NCI-H146 (cell line): ENCODE measurements around the gene PTGIR.
A peak's percentile ranks its signal among the peaks of the same experiment; 100 is the strongest.

Source experiments
- DNase-seq: peaks from one replicate; lab custom pipeline; 2025; lab: John Stamatoyannopoulos, UW

PTGIR gene

GRCh38 chr19:46600384-46601317, 24.2 kb downstream of the PTGIR start:
- peak; percentile 97 for DNase-seq

DNA sequence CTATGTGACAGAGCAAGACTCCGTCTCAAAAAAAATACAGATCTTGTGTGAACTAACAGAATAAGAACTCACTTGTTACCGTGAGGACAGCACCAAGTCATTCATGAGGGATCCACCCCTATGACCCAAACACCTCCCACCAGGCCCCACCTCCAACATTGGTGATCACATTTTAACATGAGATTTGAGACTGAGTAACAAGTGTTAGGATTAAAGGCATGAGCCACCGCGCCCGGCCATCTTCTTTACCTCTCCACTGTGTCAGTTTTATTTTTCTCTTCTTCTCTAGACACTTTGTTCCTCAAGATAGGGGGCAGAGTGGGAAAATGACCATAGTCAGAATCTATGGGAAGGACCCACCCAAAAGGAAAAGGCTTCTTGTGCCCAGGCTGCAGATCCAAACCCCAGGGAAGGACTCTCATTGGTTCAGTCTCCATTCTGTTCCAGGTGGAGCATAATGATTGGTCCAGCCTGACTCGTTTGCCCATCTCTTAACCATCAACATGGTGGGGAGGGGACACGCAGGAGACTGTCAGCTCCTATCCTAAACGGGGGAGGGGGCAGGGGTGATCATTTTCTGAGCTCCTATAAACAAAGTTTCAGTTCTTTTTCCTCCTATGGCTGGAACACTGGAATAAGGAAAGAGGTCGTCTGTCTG, 25.0 kb downstream of the PTGIR start:
- DNase-seq = peak; percentile 34

- DNase-seq = no peak
These were observed 26.4 kb downstream of the PTGIR start for GRCh38 chr19:46598372-46598917.

DNA sequence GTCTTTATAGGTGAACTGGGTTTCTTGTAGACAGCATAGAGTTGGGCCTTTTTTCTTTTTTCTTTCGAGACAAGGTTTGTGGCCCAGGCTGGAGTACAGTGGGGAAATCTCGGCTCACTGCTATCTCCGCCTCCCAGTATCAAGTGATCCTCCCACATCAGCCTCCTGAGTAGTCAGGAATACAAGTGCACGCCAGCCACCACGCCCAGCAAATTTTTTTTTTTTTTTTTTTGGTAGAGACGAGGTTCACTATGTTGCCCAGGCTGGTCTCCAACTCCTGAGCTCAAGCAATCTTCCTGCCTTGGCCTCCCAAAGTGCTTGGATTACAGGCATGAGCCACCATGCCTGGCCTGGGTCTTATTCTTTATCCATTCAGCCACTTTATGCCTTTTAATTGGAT, 28.9 kb downstream of the PTGIR start:
- no peak for DNase-seq

DNA sequence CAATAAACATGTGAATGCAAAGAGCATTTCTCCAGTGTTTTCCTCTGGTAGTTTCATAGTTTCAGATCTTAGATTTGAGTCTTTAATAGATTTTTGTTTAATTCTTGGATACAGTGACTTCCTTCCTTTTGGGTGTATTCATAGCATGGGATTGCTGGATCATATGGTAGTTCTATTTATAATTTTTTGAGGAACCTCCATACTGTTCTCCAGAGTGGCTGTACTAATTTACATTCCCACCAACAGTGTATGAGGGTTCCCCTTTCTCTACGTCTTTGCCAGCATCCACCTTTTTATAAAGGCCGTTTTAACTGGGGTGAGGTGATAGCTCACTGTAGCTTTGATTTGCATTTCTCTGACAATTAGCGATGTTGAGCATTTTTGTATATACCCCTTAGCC, 33.0 kb downstream of the PTGIR start:
- no peak for DNase-seq

GRCh38 chr19:46591254-46591653, 33.6 kb downstream of the PTGIR start:
- DNase-seq = no peak

DNA sequence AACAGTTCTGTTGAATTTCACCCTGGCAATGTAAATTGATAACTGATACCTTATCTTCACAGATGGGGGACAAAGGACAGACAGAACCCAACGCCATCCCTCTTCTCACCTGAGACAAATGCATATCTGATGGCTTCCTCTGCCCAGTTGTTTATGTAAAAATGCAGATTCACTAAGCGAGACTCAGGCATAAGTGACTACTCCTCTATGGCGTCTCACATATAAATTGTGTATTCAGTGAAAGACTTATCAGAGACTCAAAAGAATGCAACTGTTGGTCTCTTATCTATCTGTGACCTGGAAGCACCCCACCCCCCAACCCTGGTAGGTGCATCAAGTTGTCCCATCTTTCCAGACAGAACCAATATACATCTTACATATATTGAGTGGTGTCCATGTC, 37.0 kb downstream of the PTGIR start:
- no peak for DNase-seq

DNA sequence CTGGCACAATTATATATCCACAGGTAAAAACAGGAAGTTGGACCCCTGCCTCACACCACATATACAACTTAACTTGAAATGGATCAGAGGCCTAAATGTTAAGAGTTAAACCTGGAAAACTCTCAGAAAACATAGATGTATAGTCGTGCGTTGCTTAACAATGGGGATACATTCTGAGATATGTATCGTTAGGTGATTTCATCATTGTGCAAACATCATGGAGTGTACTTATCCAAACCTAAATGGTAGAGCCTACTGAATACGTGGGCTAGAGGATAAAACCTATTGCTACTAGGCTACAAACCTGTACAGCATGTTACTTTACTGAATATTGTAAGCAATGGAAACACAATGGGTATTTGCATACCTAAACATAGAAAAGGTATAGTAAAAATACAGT, 38.6 kb downstream of the PTGIR start:
- no peak for DNase-seq

GRCh38 chr19:46585539-46585938, 39.4 kb downstream of the PTGIR start:
- DNase-seq = no peak

- DNase-seq = no peak
These were observed 44.6 kb downstream of the PTGIR start for GRCh38 chr19:46580247-46580646.

DNA sequence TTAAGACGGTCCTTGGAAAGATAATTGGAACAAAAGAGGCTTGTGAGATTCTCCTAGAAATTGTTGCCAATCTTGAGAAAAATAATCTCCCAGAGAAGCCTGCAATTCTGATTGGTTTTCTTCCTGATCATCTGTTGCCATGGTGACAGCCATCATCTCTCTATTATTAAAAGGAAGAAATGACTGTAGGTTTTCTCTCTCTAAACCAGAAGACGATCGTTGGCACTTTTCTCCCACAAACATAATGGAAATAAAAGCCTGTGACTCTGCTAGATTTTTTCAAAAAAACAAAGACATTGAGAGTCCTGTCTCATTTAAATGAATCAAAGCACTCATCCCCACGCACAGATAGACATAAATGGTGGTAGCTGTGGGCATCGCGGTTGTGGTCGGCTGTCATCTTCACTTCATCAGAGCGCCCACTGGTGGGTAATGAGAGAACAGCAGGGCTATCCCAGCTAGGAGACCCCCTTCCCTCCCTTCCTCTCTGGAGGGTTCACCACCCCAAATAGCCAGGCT, 45.5 kb downstream of the PTGIR start:
- no peak for DNase-seq

- no peak for DNase-seq
These were observed 46.4 kb downstream of the PTGIR start for GRCh38 chr19:46578450-46578849.

DNA sequence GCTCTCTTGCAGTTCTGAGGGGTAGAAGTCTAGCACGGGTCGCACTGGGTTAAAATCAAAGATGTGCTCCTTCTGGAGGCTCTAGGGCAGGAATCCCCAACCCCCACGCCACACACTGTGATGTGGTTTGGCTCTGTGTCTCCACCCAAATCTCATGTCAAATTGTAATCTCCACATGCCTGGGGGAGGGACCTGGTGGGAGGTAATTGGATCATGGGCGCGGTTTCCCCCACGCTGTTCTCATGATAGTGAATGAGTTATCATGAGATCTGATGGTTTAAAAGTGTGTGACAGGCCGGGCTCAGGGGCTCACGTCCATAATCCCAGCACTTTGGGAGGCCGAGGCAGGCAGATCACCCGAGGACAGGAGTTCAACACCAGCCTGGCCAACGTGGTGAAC, 50.4 kb downstream of the PTGIR start:
- DNase-seq = no peak

DNA sequence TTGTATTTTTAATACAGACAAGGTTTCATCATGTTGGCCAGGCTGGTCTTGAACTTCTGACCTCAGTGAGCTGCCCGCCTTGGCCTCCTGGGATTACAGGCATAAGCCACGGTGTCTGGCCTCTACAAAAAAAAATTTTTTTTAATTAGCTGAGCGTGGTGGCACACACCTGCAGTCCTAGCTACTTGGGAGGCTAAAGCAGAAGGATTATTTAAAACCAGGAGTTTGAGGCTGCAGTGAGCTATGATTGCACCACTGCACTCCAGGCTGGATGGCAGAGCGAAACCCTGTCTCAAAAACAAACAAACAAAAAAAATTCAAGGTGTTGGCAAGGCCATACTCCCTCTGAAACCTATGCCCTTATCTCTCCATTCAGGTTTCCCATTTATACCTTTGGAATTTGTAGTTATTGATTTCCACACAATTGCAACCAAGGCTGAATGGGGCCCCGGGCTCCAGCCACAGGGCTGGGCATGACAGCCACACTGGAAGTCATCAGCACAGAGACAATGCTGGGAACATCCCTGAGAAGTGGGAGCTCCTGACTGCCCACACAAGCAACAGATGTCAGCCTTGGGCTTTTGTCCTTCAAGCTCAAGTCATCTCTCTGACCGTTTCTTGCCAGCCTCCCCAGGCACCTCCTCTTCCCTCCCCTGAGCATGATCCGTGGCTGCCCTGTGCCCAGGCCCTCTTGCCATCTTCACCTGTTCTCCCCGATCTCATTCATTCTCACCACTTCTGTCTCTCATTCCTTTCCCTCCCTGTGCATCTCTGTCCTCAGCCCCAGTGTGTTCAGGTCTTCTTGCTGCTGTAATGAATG, 51.0 kb downstream of the PTGIR start:
- DNase-seq = no peak

GRCh38 chr19:46571495-46571894, 53.4 kb downstream of the PTGIR start:
- DNase-seq = peak; percentile 28
